HG03575 (cell line): ENCODE measurements around the gene USP9Y.

Source experiments
- ATAC-seq: cut with Tn5 transposase; IDR thresholded peaks from one replicate; pipeline ENCODE4 v1.9.1; 2021; ENCODE audit not compliant: unreplicated experiment, insufficient number of reproducible peaks, low FRiP score; ENCODE audit errors: extremely low read depth

USP9Y gene

DNA sequence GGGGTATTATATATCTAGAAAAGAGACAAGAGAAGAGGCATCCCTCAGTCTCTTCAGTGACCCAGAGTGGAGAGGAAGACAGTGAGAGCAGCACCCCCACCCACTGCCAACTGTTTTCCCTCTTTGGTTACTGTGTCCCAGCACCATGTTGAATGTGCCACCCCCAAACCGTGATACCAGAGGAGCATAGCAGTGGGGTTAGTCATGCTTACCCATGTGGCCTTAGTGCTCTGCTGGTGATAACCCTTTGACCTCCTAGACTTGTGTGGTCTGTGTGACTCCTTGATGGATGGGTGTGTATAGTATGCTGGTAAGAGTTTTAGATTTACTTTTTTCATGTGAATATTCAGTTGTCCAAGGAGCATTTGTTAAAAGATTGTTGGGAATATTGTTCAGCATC is 48.3 kb downstream of the USP9Y start:
- ATAC-seq = no peak

DNA sequence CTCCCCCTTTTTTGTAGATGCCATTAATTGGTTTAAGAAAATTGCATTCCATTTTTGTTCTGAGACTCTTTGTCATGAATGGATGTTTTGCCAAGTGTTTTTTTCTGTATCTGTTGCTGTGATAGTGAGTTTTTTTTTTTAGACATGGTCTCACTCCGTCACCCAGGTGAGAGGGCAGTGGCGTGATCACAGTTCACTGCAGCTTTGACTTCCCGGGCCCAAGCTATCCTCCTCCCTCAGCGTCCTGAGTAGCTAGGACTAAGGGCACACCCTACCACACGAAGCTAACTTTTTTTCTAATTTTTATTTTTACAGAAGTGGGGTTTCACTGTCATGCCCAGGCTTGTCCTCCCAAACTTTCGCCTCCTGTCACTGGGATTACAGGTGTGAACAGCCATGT is 51.8 kb downstream of the USP9Y start:
- no peak for ATAC-seq

DNA sequence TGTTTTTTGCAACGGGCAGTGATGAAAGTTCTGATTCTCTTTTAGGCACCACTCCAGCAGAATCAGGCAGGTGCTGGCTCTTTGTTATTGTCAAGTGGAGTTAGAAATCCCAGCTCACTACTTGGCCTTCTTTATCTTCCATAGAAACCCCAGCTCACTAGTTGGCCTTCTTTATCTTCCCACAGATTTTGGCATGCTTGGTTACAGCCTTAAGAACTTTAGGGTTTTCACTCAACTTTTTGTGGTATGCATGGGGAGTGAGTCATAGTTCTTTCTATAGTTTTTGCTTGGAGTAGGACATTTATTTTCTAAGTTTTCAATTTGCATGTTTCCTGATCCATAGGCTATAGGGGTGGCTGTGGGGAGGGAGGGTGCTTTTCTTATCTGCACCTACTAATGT is 55.0 kb downstream of the USP9Y start:
- ATAC-seq = no peak

DNA sequence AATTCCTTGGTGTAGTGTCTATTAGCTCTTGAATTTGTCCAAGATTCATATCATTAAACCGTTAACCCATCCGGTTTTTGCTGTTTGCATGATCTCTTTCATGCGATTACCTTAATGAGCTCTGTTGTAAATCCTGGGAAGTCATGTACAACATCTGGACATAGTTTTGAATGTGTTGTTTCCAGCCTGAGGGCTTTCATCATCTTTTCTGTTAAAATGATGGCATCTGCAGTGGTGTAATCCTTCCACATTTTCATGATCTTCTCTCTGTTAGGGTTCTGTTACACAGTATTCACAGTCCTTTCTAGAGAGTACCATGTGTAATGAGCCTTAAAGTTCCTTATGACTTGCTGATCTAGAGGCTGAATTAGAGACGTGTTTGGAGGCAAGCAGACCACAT is 64.9 kb downstream of the USP9Y start:
- ATAC-seq = no peak

DNA sequence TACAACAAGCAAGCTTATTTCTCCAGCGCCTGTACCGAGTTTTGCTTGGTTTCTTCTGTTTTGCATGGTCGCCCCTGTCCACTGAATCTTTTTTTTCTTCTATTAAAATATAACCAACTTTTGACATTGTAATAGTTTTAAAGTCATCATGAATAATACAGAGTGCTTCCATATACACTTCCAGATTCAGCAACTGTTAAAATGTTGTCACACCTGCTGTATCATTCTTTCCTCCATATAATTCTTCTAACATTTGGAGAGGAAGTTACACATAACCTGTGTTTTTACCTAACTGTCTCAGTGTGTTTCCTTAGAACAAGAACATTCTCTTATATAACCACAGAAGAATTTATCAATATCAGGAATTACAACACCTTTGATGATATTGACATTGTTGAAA is 83.5 kb downstream of the USP9Y start:
- ATAC-seq = no peak

DNA sequence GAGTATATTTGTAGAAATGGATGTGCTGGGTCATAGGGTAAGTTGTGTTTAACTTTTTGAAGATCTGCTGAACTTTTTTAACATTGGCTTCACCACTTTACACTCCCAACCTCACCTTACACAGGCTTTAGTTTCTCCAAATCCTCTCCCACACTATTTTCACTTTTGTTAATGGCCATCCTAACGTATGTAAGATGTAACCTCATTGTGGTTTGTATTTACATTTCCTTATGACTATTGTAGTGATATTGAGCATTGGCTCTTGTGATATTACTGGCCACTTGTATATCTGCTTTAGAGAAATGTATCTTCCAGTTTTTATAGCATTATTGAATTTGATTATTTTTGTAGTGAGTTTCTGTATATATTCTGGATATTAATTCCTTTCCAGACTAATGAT is 93.0 kb downstream of the USP9Y start:
- ATAC-seq = no peak

DNA sequence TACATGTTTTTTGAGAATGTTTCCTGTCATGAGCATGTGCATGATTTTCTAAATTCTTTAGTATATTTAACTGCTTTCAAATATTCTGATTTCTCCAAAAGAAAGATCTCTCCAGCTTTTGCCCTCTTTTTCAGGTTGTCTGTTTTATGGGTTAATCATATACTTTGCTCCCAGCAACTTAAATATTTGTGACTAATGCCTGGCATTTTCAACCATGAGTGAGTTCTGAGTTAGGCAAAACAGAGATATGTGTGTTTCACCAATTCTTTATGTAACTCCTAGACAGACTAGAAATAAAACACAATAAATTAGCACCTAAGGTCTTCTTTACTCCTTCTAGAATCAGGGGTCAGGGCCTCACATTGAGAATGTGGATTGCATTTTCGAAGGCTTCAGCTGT is 107.0 kb downstream of the USP9Y start:
- no peak for ATAC-seq

DNA sequence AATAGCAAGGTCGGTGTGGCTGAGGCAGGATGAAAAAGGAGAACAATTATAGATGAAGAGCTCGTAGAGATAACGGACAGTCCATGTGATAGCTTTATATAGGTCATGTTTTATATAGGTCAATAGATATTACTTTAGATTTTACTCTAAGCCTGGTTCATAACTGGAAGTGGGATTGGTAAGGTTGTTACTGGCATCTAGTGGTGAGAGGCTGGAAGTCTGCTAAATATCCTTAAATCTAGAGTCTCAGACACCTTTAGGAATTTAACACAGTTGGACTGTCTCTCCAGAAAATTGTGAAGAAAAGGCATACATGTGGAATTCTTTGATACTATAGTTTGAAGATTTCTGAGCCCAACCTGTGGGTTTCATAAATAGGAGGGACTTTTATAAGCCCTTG is 108.0 kb downstream of the USP9Y start:
- ATAC-seq = no peak

DNA sequence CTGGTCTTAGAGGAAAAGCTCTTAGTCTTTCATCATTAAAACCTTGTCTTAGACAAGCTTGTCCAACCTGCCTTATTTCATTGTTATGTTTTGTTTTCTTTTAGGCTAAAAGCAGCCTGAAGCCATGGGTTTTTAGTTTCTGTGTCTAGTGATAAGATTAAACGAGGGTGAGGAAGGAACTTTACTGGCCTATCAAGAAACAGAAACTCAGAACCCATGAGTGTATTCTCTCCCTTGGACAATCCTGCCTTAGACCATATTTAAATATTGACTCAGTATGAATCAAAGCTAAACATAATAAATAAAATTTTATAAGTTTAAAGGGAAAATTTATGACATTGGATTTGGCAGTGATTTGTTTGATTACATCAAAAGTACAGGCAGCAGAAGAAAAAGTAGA is 122.4 kb downstream of the USP9Y start:
- no peak for ATAC-seq

DNA sequence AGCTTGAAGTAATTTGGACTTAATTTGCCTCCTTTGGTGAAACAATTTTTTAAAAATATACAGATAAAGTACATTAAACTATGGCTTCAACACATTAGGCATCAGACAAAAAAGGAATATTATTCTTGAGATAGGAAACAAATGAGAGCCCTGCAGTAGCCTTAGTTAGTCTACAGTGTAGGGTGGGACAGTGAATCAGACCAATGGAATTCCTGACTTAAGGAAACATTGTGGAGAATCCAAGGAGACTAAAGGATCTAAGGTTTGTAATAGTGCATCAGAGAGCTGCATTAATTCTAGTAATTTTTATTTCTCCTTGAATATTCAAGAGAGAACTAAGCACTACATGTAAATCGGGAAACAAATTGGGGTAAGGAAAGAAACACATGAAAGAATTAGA is 125.8 kb downstream of the USP9Y start:
- ATAC-seq = no peak

DNA sequence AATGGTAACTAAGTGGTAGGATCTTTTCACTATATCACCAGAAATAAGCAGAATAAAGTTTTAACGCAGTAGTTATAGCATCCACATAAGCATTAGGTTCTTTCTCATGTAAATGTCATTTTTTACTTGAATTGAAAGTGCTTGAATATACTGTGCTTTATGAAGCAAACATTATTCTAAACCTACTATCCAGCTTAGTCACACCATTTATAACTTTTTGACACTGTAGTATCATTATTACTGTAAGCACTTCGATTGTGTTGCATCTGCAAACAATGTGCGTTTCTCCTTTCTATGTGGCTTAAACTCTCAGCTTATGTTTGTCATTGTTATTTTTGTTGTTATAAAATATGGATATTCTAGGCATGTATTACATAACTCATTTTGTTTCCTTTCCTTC is 132.3 kb downstream of the USP9Y start:
- no peak for ATAC-seq

DNA sequence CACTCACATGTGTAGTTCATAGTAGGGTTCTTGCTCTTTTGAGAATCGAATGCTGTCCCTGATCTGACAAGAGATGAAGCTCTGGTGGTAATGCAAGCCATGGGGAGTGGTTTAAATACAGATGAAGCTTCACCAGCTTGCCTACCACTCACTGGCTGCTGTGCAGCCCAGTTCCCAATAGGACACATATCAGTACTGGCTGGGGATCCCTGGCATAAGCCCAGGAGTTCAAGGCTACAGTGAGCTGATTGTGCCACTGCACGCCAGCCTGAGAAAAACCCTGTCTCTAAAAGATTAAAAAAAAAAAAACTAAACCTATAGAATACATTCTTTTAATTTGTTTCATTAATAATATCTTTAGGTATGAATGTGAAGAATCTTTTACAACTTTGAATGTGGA is 136.5 kb downstream of the USP9Y start:
- no peak for ATAC-seq

DNA sequence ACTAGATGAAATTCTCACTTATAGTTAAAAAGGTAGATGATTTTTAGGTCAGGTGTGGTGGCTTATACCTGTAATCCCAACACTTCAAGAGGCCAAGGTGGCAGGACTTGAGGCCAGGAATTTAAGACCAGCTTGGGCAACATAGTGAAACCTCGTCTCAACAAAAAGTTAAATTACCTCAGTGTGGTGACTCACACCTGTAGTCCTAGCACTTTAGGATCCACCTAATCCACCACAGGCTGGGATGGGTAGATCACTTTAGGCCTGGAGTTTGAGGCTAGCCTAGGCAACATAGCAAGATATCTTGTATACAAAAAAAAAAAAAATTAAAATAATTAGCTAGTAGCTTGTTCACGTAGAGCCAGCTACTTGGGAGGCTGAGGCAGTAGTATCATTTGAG is 140.3 kb downstream of the USP9Y start:
- ATAC-seq = no peak

DNA sequence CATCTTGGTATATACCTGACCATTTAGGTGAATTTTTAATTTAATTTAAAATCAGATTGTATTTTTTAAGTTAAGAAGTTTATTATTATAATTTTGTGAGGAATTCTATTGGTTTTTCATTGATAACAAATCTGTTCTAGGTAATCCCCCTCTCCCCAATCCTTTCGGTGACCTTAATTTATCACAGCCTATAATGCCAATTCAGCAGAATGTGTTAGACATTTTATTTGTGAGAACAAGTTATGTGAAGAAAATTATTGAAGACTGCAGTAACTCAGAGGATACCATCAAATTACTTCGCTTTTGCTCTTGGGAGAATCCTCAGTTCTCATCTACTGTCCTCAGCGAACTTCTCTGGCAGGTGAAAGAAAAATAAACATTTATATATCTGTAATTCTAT is 145.8 kb downstream of the USP9Y start:
- no peak for ATAC-seq

DNA sequence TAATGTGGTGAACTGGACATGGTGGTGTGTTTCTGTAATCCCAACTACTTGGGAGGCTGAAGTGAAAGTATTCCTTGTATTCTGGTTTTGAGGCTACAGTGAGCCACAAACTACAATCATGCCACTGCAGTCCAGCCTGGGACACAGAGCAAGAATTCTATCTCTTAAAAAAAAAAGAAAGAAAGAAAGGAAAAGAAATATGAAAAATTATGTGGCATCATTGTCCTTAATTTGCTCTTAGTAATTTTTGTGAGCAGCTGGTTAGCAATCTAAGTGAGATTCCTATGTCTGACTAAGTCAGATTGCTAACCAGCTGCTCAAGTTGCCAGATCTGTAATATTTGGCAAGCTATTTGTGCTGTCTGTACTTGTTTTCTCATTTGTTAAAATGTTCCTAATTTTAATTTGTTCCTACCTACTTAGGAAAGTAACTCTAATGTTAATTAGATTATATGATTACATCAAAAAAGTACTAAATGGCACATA is 154.8 kb downstream of the USP9Y start:
- no peak for ATAC-seq

DNA sequence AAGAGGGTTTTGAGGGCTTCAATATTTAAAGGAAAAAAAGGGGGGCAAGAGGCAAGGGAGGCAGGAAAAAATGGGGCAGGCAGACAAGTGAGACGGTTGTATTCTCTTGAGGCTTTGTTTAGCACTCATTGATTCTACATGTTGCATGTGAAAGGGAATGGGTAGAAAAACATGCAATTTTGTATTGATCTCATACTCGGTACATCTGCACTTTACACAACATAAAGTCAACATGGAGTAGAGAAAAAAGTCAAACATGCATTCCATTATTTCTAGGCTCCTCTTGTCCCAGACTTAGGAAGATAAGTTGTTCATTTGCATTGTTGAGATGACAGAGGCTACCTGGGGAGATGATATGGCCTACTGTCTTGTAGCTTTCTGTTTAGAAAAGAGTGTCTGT is 166.9 kb downstream of the USP9Y start:
- ATAC-seq = no peak

DNA sequence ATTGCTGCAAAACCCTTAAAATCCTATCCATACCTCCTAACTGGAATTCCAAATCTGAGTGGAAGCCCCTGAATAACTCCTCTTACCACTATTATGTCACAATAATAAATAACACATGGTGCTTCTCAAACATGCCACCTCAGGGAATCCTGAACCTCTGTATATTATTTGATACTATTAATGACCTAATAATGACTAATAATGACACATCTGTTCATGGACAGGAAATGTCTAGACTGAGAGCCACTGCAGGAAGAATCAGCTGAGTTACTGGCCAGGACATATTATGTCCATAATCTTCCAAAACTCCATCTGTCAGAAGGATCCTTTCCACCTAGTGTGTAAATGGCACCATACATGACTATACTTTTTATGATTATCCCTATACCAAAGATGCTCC is 195.9 kb downstream of the USP9Y start:
- ATAC-seq = no peak

DNA sequence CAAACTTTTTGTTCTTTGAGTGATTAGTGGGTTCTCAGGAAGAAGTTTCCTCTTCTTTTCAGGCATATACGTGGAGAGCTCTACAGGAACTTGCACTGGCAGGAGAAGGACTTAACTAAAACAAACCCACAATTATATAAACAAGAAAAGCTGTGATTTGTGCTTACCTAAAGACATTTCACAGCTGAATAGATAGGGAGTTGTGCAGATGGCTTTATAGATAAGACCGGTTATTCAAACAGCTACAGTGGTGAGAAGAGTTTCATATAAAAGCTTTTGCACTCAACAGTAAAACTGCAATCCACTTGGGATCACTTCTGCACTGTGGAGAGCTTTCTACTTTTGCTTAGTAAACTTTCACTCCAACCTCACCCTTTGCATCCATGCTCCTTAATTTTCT is 197.6 kb downstream of the USP9Y start:
- ATAC-seq = no peak

DNA sequence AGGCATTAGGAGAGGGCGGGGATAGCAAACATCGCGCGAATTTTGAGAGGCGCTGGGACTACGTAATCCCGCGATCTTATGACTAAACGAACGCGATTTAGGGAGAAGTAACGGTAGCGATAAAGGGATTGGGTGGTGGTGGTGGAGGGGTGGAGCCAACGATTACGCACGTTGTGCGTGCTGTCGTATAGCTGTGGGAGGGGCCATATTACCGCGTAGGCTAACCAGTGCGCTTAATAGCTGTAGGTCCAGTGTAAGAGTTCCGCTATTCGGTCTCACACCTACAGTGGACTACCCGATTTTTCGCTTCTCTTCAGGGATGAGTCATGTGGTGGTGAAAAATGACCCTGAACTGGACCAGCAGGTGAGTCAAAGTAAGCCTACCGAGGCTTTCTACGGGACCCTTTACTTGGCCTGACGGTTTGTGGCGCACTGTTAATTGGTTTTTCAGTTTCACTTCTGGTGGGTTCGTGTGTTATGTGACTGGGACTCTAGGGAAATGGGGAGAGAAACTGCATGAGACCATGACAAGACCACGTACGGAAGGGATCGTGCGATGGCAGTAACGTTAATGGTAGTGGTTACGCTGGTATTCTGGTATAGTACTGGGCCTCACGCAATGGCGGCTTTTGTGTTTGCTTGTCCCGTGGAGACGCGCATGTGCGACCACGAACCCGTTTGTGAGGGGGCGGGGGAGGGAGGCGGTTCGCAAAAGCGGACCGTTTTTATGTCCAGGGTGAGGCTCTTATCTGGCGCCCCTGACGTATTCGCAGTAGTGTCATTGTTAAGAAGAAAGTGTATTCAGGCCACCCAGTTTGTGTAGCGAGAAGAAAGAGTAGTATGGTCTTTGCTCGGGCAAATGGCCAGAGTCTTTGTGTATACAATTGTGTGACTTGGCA is 203.8 kb downstream of the USP9Y start, which contains the start of gene DDX3Y:
Gene DDX3Y (plus strand): TSS at position 251 of the 899 bp plus-strand sequence. CDS start 69 bp downstream, at position 320.
- ATAC-seq = no peak

DNA sequence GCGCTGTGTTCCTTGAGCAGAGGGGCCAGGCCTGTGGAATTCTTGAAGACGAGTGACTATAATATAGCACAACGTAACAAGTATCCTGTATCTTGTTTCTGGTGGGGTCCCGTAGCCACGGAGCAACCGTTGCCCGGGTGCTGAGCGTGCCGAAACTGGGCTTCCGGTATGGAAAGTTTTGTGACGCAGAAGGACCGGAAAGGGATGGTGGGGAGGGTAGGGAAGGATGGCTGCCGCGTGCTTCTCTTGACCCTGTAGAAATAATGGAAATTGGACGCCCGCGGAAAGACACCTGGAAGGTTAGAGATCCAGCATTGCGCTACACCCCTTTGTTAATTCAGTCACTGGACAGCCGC is 204.5 kb downstream of the USP9Y start:
- ATAC-seq = no peak

DNA sequence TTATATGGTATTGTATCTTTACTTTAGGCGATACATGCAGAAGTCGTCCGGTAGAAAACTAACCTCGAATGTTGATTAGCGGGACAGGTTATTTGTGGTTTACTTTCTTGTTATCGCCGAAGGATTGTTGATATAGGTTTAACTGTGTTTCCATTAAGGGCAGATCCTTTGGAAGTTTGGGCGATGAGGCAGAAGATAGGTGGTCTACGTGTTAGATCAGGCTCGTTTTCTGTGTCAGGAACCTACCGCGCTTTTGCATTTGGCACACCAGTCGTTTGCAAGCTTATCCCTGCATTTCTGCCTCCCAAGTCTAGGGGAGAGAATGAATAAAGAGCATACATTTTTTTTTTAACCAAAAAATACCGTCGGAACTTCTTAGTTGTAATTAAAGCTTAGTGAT is 204.9 kb downstream of the USP9Y start:
- no peak for ATAC-seq
